Endothelial cell of umbilical vein (primary cell): ENCODE measurements around the gene CHRNA9.

Source experiments
- EZH2 ChIP-seq: IDR thresholded peaks from 2 replicates; pipeline ENCODE4 v1.6.1; 2012; ENCODE audit warnings: borderline replicate concordance, low read depth, mild to moderate bottlenecking, moderate library complexity, low read length, inconsistent platforms; ENCODE audit not compliant: severe bottlenecking
- MAX ChIP-seq: IDR thresholded peaks from 2 replicates; pipeline ENCODE4 v1.6.1; 2011; ENCODE audit not compliant: insufficient read depth, insufficient read length
- POLR2A ChIP-seq: IDR thresholded peaks from 2 replicates; pipeline ENCODE4 v1.6.1; 2012; ENCODE audit warnings: low read depth, mild to moderate bottlenecking, control low read depth, low read length
- POLR2AphosphoS5 ChIP-seq: IDR thresholded peaks from 2 replicates; pipeline ENCODE4 v1.6.1; 2012; ENCODE audit warnings: low read depth, mild to moderate bottlenecking, control low read depth, low read length, moderate library complexity; ENCODE audit not compliant: insufficient read depth
- TF ChIP-seq, protein P1 (sequence below), 2 donors: IDR thresholded peaks; 1 replicate in 1 of 2; 2 replicates in 1 of 2; pipeline ENCODE4 v1.5.1; 2011; ENCODE audit warnings: low read length in 2 of 2, mild to moderate bottlenecking in 2 of 2, moderate library complexity in 2 of 2, control low read depth in 1 of 2, inconsistent platforms in 1 of 2, low read depth in 1 of 2; ENCODE audit not compliant: insufficient read depth in 1 of 2; ENCODE audit errors: extremely low read depth in 1 of 2

DNA sequence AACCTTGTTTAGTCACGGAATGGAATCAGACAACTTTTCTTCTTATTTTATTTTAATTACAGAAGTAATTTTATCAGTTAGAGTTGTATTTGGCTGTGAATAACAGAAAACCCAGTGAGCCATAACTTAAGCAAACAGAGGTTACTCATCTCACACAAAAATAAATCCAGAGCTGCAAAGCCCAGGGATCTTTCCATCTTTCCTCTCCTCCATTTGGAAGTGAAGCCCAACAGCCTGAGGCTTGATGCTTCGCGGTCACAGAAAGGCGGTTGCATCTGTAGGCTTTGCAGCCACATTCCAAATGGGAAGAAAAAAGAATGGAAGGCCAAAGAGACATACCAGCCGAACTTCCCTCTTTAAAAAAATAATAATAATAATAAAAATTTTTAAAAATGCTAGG is 22.6 kb downstream of the CHRNA9 start:
- no peak for TF ChIP-seq POLR2AphosphoS5
- TF ChIP-seq, protein P1, sequence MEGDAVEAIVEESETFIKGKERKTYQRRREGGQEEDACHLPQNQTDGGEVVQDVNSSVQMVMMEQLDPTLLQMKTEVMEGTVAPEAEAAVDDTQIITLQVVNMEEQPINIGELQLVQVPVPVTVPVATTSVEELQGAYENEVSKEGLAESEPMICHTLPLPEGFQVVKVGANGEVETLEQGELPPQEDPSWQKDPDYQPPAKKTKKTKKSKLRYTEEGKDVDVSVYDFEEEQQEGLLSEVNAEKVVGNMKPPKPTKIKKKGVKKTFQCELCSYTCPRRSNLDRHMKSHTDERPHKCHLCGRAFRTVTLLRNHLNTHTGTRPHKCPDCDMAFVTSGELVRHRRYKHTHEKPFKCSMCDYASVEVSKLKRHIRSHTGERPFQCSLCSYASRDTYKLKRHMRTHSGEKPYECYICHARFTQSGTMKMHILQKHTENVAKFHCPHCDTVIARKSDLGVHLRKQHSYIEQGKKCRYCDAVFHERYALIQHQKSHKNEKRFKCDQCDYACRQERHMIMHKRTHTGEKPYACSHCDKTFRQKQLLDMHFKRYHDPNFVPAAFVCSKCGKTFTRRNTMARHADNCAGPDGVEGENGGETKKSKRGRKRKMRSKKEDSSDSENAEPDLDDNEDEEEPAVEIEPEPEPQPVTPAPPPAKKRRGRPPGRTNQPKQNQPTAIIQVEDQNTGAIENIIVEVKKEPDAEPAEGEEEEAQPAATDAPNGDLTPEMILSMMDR (IDR thresholded peaks at IDR 0.05; ENCODE audit: extremely low read depth in 1 of 2, insufficient read depth in 1 of 2, low read depth in 1 of 2, low read length in 2 of 2), result no peak
- TF ChIP-seq MAX, result no peak
- no peak for TF ChIP-seq POLR2A
- no peak for TF ChIP-seq EZH2
